ENCODE data around the gene SYNE2.

Gene SYNE2

GRCh38 chr14:63908667-63909264, 56.0 kb downstream of the SYNE2 start:
- H3K4me3 ChIP-seq (ENCODE audit: low read depth, low read length): no peak overlapping the region
- no peak for DNase-seq (ENCODE audit: low read depth)
- TF ChIP-seq CTCF (IDR thresholded peaks at IDR 0.05; ENCODE audit: low read depth, low read length) (no peak), POLR2A (IDR thresholded peaks at IDR 0.05; ENCODE audit: extremely low read depth, insufficient read length) (no peak), MAX (IDR thresholded peaks at IDR 0.05; ENCODE audit: low read depth, low read length) (no peak), MYC (IDR thresholded peaks at IDR 0.05; ENCODE audit: low read depth, low read length) (no peak)

- no peak for DNase-seq (ENCODE audit: low read depth)
- no peak for TF ChIP-seq MAX (IDR thresholded peaks at IDR 0.05; ENCODE audit: low read depth, low read length)
- no peak for TF ChIP-seq POLR2A (IDR thresholded peaks at IDR 0.05; ENCODE audit: extremely low read depth, insufficient read length)
- no peak for TF ChIP-seq CTCF (IDR thresholded peaks at IDR 0.05; ENCODE audit: low read depth, low read length)
- TF ChIP-seq MYC (IDR thresholded peaks at IDR 0.05; ENCODE audit: low read depth, low read length): no peak
- H3K4me3 ChIP-seq (ENCODE audit: low read depth, low read length): no peak overlapping the region
Observed at GRCh38 chr14:63909984-63910383, 57.2 kb downstream of the SYNE2 start.

GRCh38 chr14:63910583-63911363, 58.0 kb downstream of the SYNE2 start:
- no peak for TF ChIP-seq MAX (IDR thresholded peaks at IDR 0.05; ENCODE audit: low read depth, low read length)
- no peak for TF ChIP-seq POLR2A (IDR thresholded peaks at IDR 0.05; ENCODE audit: extremely low read depth, insufficient read length)
- TF ChIP-seq CTCF (IDR thresholded peaks at IDR 0.05; ENCODE audit: low read depth, low read length): no peak
- TF ChIP-seq MYC (IDR thresholded peaks at IDR 0.05; ENCODE audit: low read depth, low read length): no peak
- H3K4me3 ChIP-seq (ENCODE audit: low read depth, low read length): no peak overlapping the region
- no peak for DNase-seq (ENCODE audit: low read depth)

GRCh38 chr14:63911404-63911803, 58.6 kb downstream of the SYNE2 start:
- TF ChIP-seq MAX (IDR thresholded peaks at IDR 0.05; ENCODE audit: low read depth, low read length) (no peak), POLR2A (IDR thresholded peaks at IDR 0.05; ENCODE audit: extremely low read depth, insufficient read length) (no peak), MYC (IDR thresholded peaks at IDR 0.05; ENCODE audit: low read depth, low read length) (no peak), CTCF (IDR thresholded peaks at IDR 0.05; ENCODE audit: low read depth, low read length) (no peak)
- no peak for DNase-seq (ENCODE audit: low read depth)
- no peak overlapping the region for H3K4me3 ChIP-seq (ENCODE audit: low read depth, low read length)

GRCh38 chr14:63912286-63912685, 59.5 kb downstream of the SYNE2 start:
- no peak for DNase-seq (ENCODE audit: low read depth)
- H3K4me3 ChIP-seq (ENCODE audit: low read depth, low read length): no peak overlapping the region
- TF ChIP-seq CTCF (IDR thresholded peaks at IDR 0.05; ENCODE audit: low read depth, low read length) (no peak), MYC (IDR thresholded peaks at IDR 0.05; ENCODE audit: low read depth, low read length) (no peak), POLR2A (IDR thresholded peaks at IDR 0.05; ENCODE audit: extremely low read depth, insufficient read length) (no peak), MAX (IDR thresholded peaks at IDR 0.05; ENCODE audit: low read depth, low read length) (no peak)

Data from NB4 (cell line).